Nephron progenitor cell (in vitro differentiated cells): Measurements from ENCODE around the gene RABGGTA.

Experiments
- DNase-seq: peaks from one replicate; pipeline ENCODE4 v3.0.0; 2021
- H3K27ac Mint-ChIP-seq: 2 replicates; pipeline ENCODE4 v1.8.0; 2021; ENCODE audit warnings: mild to moderate bottlenecking, moderate library complexity, mixed read lengths
- H3K27me3 Mint-ChIP-seq: 2 replicates; pipeline ENCODE4 v1.8.0; 2021; ENCODE audit warnings: mild to moderate bottlenecking, low read depth, mixed read lengths; ENCODE audit not compliant: poor library complexity
- H3K36me3 Mint-ChIP-seq: 2 replicates; pipeline ENCODE4 v1.8.0; 2021; ENCODE audit warnings: low read depth, mixed read lengths
- H3K4me1 Mint-ChIP-seq: 2 replicates; pipeline ENCODE4 v1.8.0; 2021; ENCODE audit warnings: mixed read lengths
- H3K4me3 Mint-ChIP-seq: 2 replicates; pipeline ENCODE4 v1.8.0; 2021; ENCODE audit warnings: mild to moderate bottlenecking, moderate library complexity, mixed read lengths
- H3K9me3 Mint-ChIP-seq: 2 replicates; pipeline ENCODE4 v1.8.0; 2021; ENCODE audit warnings: mild to moderate bottlenecking, moderate library complexity, mixed read lengths
- TF ChIP-seq, protein P1 (sequence below): fragments of 200-600 bp; sonication (generic); IDR thresholded peaks from 2 replicates; pipeline ENCODE4 v1.5.0; 2021; ENCODE audit warnings: antibody characterized with exemption

RABGGTA gene

DNA sequence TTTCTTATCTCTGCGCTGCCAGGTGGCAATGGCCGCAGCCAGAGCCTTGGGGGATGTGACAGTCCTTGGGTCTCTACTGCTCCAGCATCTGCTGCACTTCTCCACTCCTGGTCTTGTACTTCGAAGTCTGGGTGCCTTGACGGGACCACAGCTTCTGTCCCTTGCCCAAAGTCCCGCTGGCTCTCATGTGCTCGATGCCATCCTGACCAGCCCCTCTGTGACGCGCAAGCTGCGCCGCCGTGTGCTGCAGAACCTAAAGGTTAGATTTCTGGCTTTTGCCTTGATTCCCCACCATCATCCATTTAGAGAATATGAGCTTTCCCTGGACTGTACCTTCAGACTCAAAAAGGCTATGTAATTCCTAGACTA, 32.6 kb upstream of the RABGGTA start:
- H3K4me1 Mint-ChIP-seq: peaks cover 31% of the 10 kb centered on the region
- H3K27ac Mint-ChIP-seq: no peak overlapping the region

DNA sequence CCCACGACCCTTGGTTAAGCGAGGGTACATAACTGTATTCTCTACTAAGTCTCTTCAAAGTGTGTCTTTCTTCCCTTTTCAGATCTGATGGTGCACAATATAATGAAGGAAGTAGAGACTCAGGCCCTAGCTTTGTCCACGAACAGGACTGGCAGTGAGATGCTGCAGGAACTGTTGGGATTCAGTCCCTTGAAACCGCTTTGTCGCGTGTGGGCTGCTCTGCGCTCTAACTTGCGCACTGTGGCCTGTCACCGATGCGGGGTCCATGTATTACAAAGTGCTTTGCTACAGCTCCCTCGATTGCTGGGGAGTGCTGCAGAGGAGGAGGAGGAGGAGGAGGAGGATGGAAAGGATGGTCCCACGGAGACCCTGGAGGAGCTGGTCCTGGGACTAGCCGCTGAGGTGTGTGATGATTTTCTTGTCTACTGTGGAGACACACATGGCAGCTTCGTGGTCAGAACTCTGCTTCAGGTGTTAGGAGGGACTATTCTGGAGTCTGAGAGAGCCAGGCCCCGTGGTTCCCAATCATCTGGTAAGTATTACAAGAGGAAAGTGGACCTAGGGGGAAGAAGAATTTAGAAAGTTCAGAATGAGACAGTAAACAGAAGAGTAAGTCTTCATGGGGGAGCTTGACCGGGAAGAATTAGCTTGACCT, 29.1 kb upstream of the RABGGTA start:
- Mint-ChIP-seq H3K4me3 (peak overlapping the region; percentile 94), H3K27me3 (no peaks in the 10 kb centered on the region), H3K4me1 (peaks cover 52% of the 10 kb centered on the region), H3K27ac (peak overlapping the region; percentile 75), H3K36me3 (peaks cover 29% of the 10 kb centered on the region), H3K9me3 (no peaks in the 10 kb centered on the region)
- TF ChIP-seq, protein P1, sequence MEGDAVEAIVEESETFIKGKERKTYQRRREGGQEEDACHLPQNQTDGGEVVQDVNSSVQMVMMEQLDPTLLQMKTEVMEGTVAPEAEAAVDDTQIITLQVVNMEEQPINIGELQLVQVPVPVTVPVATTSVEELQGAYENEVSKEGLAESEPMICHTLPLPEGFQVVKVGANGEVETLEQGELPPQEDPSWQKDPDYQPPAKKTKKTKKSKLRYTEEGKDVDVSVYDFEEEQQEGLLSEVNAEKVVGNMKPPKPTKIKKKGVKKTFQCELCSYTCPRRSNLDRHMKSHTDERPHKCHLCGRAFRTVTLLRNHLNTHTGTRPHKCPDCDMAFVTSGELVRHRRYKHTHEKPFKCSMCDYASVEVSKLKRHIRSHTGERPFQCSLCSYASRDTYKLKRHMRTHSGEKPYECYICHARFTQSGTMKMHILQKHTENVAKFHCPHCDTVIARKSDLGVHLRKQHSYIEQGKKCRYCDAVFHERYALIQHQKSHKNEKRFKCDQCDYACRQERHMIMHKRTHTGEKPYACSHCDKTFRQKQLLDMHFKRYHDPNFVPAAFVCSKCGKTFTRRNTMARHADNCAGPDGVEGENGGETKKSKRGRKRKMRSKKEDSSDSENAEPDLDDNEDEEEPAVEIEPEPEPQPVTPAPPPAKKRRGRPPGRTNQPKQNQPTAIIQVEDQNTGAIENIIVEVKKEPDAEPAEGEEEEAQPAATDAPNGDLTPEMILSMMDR: no peak
- no peak for DNase-seq

More for the DNA sequence above, 32.6 kb upstream of the RABGGTA start:
- peaks cover 38% of the 10 kb centered on the region for H3K36me3 Mint-ChIP-seq
- DNase-seq: no peak
- no peak overlapping the region for H3K4me3 Mint-ChIP-seq
- H3K9me3 Mint-ChIP-seq: no peaks in the 10 kb centered on the region
- no peaks in the 10 kb centered on the region for H3K27me3 Mint-ChIP-seq
- TF ChIP-seq, protein P1: no peak

DNA sequence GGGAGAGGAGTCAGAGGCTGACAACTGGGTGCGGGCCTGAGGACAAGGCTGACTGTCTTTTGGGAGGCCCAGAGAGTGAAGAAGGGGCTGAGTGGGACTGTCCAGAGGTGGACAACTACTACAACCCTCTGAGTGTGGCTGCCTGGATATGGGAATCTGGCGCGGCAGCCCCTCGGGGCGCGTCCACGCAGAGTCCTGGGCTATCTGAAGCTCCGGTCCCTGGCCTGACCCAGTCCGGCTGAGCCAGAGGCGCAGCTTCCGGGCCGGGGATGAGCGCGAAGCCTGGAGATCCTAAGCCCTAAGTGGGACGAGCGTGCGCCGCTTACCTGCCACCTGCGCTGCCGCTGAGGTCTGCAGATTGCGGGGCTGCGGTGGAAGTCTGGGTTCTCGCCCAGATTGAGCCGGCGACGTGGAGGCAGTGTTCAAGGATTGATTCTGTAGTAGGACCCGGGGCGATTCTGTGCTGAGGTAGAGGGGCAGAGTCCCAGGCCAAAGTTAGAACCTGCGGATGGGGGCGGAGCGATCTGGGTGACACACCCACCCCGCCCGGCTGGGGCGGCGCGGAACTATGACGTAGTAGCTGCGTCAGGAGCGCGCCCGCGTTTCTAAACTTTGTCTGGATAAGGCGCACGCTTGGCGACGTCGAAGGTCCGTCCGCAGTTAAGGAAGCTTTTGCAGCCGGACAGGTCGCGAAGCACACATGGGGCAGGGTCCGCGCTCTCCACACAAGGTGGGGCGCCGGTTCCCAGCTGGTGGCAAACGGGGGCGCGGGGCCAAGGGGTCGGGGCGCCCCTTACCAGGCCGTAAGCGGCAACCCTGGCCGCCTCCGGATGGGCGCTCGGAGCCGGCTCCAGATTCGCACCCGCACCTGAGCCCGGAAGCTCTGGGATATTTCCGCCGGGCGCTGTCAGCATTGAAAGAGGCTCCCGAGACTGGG, 28.1 kb upstream of the RABGGTA start, which contains the start of the genes DHRS1 and NOP9:
Gene DHRS1 (minus strand): TSS at position 526 of the 937 bp plus-strand sequence. CDS start 674 bp downstream, outside the sequence.
Gene NOP9 (plus strand): TSS at position 596 of the 937 bp plus-strand sequence. CDS start 105 bp downstream, at position 701.
- no peaks in the 10 kb centered on the region for H3K27me3 Mint-ChIP-seq
- H3K36me3 Mint-ChIP-seq: peaks cover 25% of the 10 kb centered on the region
- H3K4me3 Mint-ChIP-seq: peak within 1 kb of the TSS; percentile 94
- peaks cover 52% of the 10 kb centered on the region for H3K4me1 Mint-ChIP-seq
- TF ChIP-seq, protein P1: no peak
- peak within 1 kb of the TSS; percentile 75 for H3K27ac Mint-ChIP-seq
- H3K9me3 Mint-ChIP-seq: no peaks in the 10 kb centered on the region
- peak; percentile 96 for DNase-seq

DNA sequence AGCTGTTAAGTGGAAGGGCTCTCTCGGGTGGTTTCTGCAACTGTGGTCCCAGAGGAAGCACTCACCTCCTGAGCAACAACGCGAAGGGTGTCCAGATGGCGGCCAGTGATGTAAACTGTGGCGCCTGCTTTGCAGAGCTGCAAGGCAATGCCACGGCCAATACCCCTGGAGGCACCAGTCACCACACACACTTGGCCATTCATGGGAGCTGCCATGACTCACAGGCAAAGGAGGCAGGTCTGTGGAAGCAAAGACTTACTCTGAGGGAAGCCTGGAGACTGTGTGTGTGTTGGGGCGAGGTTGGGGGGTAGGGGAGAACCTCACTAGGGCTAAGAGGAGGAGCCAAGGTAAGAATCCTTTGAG, 27.5 kb upstream of the RABGGTA start:
- H3K9me3 Mint-ChIP-seq: no peaks in the 10 kb centered on the region
- no peaks in the 10 kb centered on the region for H3K27me3 Mint-ChIP-seq
- peak overlapping the region; percentile 75 for H3K27ac Mint-ChIP-seq
- DNase-seq: no peak
- TF ChIP-seq, protein P1: no peak
- peak overlapping the region; percentile 94 for H3K4me3 Mint-ChIP-seq
- peaks cover 52% of the 10 kb centered on the region for H3K4me1 Mint-ChIP-seq
- peaks cover 20% of the 10 kb centered on the region for H3K36me3 Mint-ChIP-seq

DNA sequence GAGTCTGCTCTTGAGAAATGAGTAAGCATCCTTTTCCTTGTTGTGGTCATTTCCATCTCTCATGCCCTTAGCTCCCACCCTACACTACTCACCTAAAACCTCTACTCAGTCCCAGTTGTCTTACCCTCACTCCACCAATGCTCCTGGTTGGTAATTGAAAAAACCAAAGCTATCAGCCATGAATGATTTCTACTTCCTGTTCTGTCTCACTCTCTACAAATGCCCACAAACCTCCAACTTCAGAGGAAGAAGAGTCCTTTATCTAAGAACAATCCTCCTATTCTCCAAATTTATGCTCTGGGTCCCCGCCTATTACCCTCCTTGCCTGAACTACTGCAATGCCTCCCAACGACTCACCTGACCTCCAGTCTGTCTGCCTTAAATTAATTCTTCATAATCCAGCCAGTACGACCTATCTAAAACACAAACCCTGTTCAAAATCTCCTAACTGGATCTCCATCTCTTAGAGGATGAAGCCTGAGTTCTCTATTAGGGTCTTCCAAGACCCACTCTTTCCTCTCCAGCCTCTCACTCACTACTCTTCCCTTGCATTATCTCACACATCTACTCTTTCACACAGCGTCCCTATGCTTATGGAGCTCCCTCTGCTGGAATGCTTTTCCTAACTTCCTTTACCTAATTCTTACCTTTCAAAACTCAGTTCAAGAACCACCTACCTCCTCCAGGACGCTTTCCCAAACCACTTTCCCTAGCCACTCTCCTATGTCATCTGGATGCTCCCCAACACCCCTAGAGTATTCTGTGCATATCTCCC, 26.0 kb upstream of the RABGGTA start:
- TF ChIP-seq, protein P1: peak; percentile 36
- no peak for DNase-seq
- Mint-ChIP-seq H3K4me1 (peaks cover 52% of the 10 kb centered on the region), H3K36me3 (peaks cover 17% of the 10 kb centered on the region), H3K27me3 (no peaks in the 10 kb centered on the region), H3K27ac (peak overlapping the region; percentile 74), H3K4me3 (peak overlapping the region; percentile 25), H3K9me3 (no peaks in the 10 kb centered on the region)
